GM11168 (cell line): ENCODE measurements around the gene TTC8.

Experiments used
- in situ Hi-C: fragments of 300-500 bp; cut with MboI; formaldehyde crosslinking; loops from one replicate; pipeline ENCODE4 v1.12.0; 2022; ENCODE audit warnings: low sequenced_read_pairs; ENCODE audit not compliant: unreplicated experiment

The TTC8 gene

DNA sequence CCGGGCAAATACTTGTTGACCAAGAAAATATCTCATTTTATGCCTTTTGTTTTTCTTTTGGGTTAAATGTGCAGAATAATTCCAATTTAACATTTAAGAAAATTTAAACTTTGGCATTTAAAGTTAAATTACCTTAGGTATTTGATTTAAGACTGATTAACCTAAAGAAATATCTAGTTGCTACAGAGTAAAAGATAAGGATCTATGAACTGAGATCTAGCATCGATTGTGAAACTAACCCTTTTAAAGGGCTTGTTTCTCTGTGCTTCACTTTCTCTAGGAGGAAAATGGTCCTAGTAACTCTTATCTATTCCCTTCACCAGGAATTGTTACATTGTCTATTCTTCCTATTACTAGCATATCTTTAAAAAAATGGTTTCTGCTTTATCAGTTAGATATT lies 2.6 kb upstream of the TTC8 start:
- in situ Hi-C loops = no loop called here

DNA sequence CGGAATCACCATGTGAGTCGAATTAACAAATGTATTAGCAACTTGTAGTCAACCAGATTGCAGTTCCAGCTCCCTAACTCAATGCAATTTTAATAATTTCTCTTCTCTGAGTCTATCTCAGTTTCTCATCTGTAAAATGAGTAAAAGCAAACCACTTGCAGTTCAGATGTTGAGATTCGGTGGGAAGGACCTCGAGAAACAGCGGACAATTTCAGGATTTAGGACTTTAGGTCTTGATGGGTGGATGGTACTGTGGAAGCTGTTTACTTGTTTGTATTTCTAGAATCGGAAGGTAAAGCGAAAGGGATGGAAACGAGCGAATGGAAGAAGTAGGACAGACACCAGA lies 510 bp upstream of the TTC8 start:
- in situ Hi-C loops = no loop called here

DNA sequence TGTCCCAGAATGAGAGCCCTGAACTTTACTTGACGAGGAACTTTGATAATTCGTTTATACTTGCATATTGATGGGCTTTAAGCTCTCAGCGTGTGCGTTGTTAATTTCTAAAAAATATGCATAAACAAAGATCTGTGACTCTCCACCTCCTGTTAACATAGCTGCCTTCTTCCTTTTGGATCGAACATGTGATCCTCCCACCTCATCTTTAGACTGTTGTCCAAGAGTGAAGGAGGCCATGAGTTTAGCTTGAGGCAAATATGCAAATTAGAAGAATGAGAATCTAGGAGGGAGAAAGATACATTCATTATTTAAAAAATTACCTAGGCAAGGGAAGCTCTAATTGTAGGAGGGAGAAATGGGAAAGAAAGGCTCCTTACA lies 617 bp downstream of the TTC8 start:
- in situ Hi-C loops = no loop called here

DNA sequence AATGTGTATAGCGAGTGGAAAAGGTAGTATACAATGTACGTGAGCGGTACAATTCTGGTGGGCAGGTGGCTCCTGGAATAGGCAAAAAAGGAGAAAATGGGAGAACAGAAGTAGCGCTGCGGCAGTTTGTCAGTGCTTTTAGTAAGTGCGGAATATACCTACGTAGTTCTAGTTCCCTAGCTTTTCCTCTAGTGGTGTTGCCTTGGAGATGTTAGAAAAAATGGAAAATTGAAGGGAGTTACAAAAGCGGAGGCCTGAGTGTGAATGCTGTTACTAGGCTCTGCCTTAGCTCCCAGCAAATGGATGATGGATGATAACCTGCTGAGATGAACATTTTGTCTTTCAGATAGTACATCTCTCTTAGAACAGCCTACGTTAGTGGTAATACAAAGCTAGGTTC lies 1.1 kb downstream of the TTC8 start:
- in situ Hi-C loops = no loop called here

DNA sequence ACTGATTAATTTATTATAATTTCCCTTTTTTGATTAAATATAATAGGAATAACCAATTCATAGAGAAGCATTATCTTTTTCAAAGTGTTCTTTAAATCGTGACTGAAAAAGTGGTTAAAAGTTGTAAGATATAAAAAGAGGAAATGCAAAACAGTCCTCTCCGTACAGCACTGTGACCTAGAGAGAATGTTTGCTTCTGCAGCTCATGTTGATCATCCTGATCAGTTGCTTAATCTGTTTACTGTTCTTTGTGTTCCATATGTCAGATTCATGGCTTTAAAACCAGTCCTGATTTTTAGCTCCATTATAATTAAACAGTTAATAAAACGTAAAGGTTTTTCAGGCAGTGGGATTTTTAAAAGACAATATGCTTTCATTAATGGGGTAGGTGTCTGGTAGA lies 4.7 kb downstream of the TTC8 start:
- in situ Hi-C loops = no loop called here

DNA sequence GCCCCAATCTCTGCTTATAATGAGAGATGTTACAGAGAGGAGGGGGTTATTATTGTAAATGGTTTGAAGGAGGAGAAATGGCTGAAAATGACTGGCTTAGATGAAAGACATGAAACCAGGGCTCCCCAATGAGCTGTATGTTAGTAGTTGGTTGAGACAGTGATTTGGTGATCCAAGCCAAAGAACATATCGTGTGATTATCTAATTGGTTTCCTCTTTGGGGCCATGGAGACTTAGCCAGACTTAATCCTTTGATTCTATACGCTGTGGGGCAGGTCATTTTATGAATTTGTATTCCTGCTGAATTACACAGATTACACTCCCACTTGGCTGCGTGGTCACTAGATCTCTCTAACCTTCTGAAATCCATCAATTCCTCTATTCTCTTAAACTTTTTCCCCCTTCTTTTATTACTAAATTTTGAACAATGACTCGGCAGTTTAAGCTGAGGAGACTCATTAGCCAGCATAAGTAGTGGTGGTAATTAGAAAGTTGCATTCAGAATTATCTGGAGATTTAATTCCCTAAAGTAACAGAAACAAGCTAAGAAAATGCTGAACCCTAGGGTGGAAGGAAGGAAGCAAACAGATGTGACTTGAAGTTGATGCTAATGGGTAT lies 5.3 kb downstream of the TTC8 start:
- in situ Hi-C loops = no loop called here

DNA sequence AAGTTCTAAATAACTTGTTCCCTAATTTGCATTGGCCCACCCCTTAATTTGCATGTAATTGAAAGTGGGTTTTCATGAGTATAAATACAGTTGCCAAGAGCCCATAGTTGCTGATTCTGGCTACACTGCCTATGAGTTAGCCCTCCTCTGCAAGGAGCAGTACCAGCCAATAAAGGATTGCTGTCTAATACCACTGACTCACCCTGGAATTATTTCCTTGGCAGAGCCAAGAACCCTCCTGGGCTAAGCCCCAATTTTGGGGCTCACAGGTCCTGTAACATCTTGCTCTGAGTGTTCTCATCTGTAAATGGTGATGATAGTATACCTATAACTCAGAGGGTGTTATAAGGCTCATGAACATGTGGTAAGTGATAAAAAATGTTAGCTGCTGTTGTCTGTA lies 6.8 kb downstream of the TTC8 start:
- in situ Hi-C loops = no loop called here

DNA sequence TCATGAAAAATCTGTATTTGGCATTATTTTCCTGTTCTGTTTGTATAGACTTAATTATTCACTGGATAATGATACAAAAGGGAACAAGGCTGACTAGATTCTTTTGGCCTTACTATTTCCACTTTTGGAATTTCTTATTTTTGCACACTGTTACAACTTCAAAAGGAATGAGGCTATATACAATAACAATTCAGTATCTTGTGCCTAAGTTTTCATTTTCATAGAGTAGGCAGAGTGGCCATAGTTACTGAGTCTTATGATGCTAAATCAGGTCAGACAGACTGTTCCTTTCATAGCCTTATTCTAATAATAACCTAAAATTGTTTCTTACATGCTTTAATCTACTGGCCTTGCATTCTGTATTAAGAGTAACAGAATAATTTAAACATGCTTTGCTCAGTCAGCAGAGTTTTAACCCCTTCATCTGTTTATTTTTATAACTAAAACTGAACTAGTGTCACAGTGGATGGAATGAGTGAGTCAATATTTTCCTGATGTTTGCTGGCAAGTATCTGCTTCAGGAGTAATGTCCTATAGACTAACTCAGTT lies 10.5 kb downstream of the TTC8 start:
- in situ Hi-C loops = no loop called here

DNA sequence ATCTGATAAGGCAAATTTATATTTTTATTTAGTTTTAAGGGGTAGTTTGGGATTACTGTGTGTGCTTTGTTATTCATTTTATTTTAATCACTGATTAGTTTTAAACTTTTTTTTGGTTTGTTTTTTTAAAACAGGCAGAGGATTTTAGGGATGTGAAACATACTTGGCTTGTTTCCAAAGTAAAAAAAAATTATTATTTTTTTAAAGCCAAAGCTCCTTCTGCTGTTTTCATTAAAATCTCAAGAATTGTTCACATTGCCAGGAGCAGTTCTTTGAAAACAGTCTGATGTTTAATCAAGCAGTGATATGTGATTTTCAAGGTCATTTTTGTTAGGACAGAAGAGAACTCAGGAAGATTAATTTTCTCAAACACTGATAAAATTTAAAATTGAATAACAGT lies 11.2 kb downstream of the TTC8 start:
- in situ Hi-C loops = no loop called here

DNA sequence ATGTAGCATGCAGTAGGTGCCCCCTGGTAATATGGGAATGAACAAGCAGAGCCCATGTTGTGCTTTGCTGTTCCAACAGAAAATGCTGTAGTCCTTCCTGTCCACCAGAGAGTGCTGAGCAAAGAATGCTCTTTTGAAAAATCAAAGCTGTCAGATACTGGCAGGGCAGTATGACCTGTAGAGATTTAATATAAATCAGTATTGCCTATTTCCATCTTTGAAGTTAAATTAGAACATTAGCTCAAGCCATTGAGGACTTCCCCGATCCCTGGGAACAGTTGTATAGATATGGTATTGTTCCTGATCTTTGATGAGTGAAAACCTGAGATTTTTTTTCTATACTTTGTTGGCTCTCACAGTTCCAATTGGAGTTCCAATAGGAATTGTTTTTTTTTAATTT lies 13.0 kb downstream of the TTC8 start:
- in situ Hi-C loops = no loop called here

DNA sequence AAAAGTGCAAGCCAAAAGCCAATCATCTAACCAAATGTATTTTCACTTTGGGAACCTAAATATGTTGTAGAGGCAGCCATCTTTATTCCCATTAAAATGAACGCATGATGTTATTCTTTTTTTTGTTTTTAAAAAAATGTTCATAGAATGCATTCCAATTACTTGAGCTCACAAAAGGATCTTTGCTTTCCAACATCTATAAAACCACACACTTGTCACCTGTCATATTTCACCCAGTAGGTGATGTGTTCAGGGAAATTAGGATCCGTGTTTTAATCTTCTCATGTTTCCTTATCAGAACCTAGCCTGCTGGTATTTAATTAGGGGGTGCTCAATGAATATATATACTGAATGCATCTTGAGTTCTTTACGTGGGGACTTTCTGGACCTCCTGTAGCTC lies 13.6 kb downstream of the TTC8 start:
- in situ Hi-C loops = no loop called here

DNA sequence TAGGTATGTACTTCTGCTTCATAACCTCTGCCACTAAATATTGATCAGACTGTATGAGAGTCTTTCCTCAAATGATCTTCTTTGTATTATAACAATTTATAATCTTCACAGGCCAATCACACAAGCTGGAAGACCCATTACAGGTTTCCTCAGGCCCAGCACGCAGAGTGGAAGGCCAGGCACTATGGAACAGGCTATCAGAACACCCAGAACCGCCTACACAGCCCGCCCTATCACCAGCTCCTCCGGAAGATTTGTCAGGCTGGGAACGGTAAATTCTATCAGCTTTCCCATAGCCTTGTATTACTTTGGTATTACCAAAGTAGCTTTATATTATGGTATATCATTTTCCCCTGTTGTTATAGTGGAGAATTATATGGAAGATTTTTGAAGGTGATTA lies 16.5 kb downstream of the TTC8 start:
- in situ Hi-C loops = no loop called here

DNA sequence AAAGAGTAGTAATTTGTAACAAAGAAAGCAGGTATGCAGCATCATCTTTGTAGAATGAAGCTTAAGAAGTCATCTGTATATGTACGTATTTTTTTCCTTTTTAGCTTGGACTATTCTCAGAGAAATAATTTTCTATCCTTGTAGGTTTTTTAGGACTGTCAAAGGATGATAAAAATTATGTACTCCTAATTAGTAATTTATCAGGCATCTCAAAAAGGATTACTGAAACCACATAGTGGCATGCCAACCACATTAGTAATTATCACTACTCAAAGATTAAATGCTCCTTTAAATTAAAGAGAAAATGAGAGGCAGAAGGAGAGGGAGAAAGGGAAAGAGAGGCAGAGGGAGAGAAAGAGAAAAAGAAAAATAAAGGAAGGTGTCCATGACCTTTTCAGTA lies 17.3 kb downstream of the TTC8 start:
- in situ Hi-C loops = no loop called here

DNA sequence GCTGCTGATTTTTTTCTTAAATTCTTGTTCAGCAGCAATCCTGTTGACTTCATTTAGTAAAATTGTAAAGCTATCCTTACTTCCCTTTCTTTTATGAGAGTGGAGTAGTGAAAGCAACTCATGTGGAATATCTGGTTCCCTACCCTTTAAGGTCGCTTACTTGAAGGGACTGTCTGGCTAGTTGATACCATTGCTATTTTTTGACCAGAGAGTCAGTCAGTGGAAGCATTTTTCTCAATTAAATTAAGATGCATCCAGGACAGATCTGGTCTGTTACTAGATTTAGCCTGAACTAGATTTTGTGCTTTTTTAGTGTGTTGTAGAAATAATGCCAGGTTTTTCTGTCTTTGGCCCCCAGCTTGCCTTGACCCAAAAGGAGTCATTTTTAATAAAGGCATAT lies 18.0 kb downstream of the TTC8 start:
- in situ Hi-C loops = no loop called here

DNA sequence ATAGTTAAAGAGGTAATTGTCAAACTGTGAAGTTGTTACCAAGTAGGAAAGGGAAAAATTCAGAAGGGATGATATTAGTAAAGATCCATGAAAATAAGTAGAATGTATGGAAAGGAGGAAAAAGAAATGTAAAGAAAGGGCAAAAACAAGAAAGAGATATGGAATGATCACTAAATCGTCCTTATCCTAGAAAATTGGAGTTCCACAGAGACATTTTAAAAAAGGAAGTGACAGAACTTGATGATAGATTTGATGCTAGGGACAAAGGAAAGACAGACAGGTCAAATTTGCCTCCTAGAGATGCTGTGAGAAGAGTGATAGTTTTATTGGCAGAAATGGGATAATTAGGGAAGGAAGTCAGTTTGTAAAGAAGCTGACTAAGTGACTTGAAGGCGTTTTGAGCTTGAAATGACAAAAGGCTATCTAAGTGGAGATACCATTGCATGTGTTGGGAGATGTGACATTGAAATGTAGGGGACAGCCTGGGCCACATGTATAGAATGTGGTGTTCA lies 20.6 kb downstream of the TTC8 start:
- in situ Hi-C loops = no loop called here

DNA sequence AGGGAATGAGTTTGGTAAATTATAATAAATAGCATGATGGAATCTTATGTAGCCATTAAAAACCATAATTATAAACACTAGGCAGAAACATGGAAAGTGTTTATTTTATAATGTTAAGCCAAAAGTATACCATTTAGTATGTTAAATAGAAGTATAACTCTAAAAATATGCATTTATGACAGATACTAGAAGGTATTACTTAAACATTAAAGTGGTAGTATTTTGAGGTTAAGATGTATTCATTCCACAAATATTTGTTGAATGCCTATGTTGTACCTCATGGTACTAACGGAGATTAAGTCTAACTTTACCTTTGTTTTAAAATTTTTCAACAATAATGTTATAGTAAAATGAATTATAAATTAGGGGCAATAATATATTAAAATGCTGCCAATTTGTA lies 24.1 kb downstream of the TTC8 start:
- in situ Hi-C loops = no loop called here

DNA sequence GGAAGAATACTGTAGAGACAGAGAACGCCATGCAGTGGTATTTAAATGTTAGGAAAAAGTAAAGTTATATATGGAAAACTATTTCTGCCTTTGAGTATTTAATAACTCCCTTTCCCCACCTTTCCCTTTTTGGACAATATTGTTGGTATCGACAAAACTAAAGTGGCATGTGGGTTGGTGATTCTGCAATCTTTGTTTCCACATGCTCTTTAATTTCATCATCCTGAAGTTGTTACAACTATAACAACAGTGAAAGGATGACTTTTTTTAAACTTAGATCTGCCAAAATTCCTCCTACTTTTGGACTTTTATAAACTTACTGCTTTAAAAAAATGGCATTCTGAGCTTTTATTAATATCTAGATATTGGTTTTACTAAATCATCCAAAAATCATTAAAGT lies 25.3 kb downstream of the TTC8 start:
- in situ Hi-C loops = loop anchor here (25.0 kb wide), 1 partner anchor 187 kb away; no protein-coding TSS in a partner anchor

DNA sequence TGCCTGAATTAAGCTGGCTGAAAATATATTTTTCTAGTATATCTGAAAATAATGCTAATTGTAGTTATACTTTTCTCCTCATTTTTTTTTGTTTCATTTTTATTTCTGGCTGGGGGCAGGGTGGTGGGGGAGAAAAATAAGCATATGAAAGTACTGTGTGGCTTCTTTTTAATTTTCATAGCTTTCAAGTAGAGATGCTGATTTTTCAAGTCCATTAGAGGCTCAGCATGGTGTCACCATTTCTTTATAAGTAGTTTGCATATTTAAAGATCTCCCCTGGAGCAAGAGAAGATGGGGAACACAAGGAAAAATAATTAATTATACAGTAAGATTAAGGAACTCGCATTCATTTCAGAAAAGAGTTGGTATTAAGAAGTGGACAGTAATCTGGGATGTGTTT lies 27.1 kb downstream of the TTC8 start:
- in situ Hi-C loops = loop anchor here (25.0 kb wide), 1 partner anchor 189 kb away; no protein-coding TSS in a partner anchor

DNA sequence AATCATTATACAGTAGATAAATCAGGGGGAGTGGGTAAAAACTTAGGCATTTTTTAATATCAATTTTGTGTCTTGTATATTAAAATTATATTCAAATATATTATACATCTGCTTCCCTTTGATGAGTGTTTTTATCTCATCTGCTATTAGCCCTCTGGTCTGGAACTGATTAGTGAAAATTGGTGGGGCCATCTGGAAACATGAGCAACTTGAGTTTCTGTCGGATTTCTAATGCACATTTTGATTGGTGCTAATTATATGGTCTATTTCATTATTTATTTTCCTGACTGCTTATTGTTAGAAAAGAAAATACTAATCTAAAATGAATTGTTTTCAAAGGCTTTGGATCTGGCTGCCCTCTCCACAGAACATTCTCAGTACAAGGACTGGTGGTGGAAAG lies 28.2 kb downstream of the TTC8 start:
- in situ Hi-C loops = loop anchor here (25.0 kb wide), 1 partner anchor 190 kb away; no protein-coding TSS in a partner anchor

DNA sequence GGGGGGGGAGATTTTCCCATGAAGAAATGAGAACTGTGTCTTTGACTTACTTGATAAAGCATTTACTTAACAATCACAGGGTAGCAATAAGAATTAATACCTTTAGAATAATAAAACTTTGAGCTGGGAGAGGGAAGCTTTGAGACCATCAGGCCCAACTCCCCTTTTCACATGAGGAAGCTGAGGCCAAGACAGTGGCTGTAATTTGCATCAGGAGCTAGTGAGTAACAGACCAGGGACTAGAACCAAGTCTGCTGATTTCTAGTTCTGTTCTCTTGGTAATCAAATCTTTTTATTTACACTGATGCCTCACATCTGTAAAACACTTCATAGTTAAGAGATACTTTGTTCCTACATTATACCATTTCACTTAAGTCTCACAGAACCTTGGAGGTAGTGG lies 28.7 kb downstream of the TTC8 start:
- in situ Hi-C loops = loop anchor here (25.0 kb wide), 1 partner anchor 191 kb away; no protein-coding TSS in a partner anchor

DNA sequence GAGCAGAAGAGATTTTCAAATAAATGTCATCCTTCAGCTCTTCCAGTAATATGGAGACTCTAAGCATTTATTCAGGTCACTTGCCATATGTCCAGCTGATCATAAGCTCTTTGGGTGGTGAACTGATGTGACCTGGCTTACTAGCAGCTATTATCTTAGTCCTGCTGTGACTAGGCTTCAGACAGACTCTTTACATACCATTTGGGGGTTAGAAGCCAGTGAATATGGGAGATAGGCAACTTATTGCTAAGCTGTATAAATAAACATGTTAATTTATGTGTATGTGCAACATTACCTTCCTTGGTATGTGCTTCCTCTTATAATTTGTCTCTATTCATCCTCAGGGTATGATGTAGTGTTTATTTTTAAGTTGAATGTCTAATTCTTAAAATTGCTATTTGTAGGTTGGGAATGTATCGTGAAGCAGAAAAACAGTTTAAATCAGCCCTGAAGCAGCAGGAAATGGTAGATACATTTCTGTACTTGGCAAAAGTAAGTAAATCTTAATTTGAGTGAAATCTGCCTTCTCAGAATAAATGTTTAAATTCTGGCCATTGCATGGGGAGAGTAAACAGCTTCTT lies 32.4 kb downstream of the TTC8 start:
- in situ Hi-C loops = loop anchor here (25.0 kb wide), 1 partner anchor 195 kb away; no protein-coding TSS in a partner anchor

DNA sequence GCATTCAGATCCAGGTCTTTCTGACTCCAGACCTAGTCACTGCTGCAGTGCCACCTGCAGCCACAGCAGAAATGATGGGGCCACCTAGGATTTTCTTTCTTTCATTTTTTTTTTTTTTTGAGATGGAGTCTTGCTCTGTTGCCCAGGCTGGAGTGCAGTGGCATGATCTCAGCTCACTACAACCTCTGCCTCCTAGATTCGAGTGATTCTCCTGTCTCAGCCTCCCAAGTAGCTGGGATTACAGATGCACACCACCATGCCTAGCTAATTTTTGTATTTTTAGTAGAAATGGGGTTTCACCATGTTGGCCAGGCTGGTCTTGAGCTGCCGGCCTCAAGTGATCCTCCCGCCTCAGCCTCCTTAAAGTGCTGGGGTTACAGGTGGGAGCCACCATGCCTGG lies 33.4 kb downstream of the TTC8 start:
- in situ Hi-C loops = loop anchor here (25.0 kb wide), 1 partner anchor 196 kb away; no protein-coding TSS in a partner anchor
